HG03442 (cell line): Measurements from ENCODE around the gene PLXDC1.
"Not testable (repeated sequence)": the region's sequence is repeated elsewhere in the genome, so short reads cannot be mapped to it uniquely, and the experiment has no call there.

Source experiments
- ATAC-seq: cut with Tn5 transposase; IDR thresholded peaks from one replicate; pipeline ENCODE4 v1.9.1; 2021; ENCODE audit warnings: mild to moderate bottlenecking, moderate library complexity; ENCODE audit not compliant: unreplicated experiment

The PLXDC1 gene

DNA sequence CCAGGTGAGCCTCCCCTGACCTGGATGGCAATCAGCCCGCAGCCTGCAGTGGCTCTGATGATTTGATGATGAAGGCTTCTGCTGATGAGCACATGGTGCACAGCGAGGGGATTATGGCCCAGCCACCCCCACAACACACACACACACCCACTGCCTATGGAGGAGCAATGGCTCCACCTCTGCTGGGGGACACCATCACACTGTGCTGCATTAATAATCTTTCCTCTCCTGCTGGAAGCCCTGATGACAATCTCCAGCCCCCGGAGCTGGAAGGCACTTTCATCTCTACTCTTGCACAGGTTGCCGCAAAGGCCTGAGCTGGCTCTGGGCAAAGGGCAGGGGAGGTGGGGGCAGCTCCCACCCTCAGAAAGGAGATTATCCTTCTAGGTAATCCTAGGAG is 79.9 kb downstream of the PLXDC1 start:
- no peak for ATAC-seq

DNA sequence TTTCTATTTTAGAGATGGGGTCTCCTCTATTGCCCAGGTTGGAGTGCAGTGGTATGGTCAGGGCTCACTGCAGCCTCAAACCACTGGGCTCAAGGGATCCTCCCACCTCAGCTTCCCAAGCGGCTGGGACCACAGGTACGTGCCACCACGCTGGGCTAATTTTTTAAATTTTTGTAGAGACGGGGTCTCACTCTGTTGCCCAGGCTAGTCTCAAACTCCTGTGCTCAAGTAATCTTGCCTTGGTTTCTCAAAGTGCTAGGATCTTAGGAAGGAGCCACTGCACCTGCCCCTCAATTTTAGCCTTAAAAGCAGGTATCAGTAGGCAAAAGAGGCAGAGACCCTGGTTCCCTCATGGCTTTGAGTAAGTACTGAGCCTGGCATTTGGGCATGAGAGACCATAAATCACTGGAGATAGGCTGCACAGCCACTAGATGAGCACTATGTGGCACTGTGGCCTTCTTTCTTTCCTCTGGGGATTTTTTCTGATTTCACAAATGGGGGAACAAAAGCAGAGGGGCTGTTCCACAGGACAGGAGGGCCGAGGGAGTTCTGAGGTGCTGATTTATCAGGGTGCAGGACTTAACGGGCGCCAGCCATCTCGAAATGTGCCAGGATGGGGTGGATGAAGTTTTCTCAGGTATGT is 82.2 kb downstream of the PLXDC1 start:
- ATAC-seq = no peak

DNA sequence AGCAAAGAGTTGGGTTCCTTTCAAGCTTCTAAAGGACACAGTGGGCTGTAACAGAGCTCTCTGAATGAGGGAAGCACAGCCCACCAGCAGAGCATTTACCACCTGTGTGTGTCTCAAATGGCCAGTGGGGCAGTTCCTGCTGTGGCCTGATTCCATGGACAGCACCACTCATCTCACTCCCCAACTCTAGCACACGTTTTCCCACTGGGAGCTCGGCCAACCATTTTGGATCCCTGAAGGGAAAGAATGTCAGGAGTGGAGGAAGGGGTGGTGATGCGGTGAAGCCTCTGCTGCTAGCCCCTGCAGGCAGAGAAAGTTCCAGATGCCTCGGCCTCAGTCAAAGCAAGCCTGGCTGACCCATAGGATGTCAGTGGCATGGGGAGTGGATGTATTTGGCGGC is 86.6 kb downstream of the PLXDC1 start:
- ATAC-seq = no peak

DNA sequence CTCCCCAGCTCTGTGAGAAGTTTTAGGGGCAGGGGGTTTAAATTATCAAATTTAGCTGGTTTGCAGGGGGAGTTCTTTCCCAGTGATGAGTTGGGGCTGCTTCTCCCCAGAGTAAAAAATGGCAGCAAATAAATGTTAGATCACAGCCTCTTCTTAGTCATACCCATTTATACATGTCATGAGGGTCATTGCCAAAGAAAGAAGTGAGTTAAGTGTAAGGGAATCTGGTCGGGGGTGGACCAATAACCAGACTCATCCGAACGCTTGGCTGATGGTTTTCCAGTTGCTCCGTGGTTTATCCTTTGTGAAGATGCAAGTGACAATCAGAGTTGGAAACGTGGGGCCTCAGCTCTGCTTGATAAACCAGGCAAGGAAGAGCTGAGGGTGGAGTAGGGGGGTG is 87.1 kb downstream of the PLXDC1 start:
- no peak for ATAC-seq

DNA sequence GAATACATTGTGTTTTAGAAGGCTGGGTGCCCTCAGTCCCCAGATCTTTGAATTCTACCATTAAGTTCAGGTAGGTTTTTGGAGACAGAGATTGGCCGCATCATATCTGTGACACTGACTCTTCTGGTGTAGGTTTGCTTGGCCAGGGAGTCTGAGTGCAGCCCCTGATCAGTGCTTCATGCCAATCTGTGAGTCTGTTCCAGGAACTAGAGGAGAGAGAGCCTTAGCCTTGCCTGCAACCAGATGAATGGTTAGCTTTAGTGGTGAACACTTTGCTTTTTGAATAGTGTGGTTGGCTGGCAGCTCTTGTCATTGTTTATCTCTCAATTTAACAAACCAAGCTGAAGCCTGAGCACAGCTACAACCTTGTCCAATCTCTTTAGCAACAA is 87.8 kb downstream of the PLXDC1 start:
- ATAC-seq = no peak

DNA sequence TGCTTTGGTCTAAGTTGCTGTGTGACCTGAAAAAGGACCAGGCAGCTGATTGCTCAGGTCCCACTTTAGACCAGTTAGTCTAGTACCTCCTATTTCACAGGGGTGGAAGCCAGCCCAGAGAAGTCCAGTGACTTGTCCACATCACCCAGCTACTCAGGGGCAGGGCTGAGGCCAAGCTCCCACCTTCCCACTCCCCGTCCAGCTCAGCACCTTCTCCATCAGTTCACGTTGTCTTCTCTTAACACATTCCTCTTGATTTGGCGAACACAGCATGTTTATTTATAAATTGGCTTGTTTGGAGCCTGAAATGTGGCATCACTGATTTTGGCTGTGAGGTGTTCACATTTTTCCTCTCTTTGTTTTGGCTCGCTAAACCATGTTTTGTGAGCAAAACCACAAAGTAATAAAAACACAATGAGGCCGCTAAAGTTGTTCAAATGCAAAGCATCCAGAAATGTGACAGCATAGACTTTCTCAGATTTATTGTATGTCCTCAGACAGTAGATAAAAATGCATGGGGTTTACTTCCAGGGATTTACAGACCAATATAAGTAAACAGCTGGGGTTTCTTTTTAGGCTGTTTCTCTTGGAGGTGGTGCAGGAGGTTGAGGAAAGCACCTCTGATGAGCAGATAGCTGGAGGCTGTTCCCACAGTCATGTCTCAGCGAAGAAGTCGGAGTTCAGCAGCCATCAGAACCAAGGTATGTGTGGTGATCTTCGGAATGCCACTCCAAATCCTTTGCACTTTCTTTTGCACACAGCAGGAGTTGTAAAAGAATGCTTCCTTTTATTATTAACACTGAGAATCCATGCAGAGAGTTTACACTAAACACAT is 88.4 kb downstream of the PLXDC1 start:
- no peak for ATAC-seq

DNA sequence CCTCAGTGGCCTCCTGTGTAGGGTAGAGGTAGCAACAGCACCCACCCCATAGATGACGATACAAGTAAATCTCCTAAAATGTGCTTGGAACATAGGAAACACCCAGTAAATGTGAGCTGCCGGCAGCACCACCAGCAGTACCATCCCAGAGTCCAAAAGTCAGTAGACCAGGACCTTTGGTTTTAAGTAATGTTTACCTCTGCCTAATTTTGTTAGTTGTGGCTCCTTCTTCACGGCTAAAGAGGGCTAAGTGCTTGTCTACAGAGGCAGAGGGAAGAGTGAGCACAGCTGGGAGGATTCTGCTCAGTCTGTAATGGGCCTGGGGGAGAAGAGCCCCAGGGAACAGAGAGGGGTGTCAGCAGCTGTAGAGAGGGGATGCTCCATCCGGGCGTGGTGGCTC is 92.9 kb downstream of the PLXDC1 start:
- no peak for ATAC-seq

DNA sequence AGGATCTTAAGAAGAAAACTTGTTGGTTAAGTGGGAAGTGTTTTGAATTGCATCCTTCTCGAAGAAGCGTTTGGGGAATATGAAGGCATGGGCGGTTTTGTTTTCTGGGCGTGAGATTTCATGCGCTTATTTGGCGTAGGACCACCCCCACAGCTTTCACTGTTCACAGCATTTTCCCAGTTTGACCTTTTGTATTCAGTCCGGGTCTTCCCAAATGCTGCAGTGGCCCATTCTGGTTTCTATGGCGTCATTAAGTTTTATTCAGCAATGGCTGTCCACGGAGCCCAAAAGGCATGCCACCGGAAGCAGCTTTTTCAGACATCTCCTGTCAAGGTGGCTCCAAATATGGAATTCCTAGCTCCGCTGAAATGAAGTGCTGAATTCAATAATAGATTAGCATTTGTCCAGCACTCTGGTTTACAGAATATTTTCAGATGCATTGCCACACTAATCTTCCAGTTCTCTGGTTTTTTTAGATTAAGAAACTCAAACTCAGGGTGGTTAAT is 93.7 kb downstream of the PLXDC1 start:
- ATAC-seq = no peak

DNA sequence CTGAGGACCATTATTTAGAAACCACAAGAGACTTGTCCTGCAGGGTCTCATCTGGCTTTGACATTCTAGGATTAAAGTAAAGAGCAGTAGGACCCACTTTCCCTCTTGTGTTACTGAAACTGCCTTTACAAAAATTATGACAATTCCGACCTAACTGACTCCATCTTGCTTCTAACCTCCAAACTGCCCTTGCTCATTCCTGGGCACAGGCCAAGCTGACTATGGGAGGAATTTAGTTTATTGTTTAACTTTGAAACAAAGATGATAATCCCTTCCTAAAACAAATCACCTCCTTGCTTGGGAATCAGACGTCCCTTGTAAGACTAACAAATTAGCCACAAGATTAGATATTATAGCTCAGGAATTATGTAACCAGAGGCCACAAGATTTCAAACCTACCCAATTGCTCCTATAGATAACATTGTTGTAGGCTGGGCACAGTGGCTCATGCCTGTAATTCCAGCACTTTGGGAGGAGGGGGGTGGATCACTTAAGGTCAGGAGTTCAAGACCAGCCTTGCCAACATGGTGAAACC is 97.3 kb downstream of the PLXDC1 start:
- no peak for ATAC-seq

DNA sequence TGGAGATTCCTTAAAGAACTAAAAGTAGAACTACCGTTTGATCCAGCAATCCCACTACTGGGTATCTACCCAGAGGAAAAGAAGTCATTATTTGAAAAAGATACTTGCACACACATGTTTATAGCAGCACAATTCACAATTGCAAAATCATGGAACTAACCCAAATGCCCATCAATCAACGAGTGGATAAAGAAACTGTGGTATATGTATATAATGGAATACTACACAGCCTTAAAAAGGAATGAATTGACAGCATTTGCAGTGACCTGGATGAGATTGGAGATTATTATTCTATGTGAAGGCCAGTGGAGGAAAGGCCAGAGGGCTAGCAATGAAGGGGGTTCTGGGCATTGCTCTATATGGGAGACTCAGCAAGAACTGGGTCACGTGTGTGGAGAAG is 99.0 kb downstream of the PLXDC1 start:
- not testable (repeated sequence) for ATAC-seq

DNA sequence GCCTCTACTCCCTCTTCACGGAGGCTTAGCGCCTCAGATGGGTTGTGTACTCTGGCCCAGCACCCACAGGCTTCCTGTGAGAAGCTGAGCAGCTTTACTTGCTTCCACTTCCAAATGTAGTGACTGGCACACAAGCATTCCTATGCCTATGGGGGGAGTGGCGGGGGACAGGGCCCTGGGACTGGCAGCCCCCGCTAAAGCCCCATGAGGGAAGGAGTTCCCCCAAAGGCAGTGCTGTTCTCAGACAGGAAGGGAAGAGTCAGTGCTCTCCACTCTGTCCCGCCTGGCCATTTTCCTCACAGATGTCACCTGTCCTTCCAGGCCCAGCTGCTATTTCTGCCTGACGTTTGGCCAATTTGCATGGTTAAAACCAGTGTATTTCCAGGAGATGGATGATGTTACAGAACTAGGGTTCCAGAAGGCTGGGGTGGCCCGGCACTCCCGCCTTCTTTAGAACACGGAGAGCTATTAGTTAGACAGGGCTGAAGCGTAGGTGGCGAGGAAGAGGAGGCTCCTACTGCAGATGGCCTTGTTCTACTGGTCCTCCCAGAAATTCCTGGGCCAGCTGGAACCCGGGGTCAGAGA is 100.3 kb downstream of the PLXDC1 start:
- no peak for ATAC-seq

DNA sequence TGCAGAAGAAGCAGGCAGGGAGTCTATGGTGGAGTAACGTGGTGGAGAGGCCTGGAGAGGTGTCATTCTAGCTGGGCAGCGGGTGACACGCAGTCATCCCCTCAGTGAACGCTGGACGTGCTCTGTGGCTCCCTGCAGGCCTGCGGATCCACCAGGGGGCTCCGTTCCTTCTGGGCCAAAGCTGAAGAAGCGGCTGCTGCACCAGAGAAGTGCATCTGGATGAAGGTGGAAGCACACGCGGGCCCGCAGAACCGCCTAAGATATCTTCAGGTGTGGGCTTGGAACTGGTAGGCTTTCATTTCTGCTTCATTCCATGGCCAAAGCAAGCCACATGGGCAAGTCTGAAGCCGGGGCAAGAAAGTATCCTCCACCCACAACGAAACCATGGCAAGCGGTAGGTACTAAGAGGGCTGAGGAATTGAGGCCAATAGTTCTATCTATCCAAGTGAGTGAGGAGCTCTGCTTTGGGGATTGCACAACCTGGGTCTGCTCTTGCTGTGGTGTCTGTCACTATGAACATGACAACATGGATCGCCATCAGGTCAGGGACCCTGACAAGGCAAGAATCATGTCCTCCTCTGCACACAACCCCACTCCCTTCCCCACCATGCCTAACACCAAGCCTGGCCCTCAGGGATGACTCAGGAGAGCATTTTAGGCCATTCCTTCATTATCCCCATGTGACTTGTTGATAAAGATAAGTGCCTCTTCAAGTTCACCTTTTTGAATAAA is 105.3 kb downstream of the PLXDC1 start:
- ATAC-seq = no peak

DNA sequence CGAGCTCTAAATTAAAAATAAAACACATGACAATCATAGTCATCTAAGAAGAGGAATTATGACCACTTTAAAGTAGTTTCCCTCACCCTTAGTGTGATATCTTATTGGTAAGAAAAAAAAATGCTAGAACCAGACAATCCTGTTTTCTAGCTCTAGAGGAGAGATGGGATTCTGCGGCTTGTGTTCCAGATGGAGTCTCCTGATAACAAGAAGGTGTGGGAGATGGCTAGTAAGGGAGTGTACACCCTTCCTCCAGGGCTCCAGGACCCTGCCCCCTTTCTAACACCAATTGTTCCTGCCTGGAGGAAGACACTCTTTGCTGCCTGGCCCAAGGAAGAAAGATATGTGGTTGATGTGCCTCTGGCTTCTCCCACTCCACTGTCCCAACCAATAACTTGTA is 115.4 kb downstream of the PLXDC1 start:
- no peak for ATAC-seq

DNA sequence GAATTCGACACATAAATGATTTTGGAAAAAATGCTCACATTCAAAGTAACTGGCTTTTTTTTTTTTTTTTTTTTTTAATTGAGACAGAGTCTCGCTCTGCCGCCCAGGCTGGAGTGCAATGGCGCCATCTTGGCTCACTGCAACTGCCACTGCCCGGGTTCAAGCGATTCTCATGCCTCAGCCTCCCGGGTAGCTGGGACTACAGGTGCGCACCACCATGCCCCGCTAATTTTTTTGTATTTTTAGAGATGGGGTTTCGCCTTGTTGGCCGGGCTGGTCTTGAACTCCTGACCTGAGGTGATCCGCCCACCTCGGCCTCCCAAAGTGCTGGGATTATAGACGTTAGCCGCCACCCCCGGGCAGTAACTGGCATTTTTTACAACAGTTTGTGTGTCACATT is 115.9 kb downstream of the PLXDC1 start:
- ATAC-seq = not testable (repeated sequence)

DNA sequence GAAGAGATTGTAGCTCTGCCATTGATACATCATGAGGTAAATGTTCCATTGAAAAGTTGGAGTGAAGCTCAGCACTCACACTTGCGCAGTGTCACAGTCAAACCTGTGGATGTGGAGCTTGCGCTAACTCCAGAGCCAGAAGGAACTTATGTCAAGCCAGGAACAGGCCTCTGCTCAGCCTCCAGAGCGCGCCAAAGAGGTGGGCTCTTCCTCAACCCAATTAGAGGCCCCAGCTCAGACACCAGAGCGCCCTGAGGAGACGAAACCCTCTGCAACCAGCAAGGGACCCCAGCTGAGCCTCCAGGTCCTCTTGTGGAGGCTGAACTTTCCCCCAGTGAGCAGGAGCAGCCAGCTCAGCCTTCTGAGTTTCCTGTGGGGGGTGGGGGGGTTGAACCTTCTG is 122.7 kb downstream of the PLXDC1 start:
- no peak for ATAC-seq

DNA sequence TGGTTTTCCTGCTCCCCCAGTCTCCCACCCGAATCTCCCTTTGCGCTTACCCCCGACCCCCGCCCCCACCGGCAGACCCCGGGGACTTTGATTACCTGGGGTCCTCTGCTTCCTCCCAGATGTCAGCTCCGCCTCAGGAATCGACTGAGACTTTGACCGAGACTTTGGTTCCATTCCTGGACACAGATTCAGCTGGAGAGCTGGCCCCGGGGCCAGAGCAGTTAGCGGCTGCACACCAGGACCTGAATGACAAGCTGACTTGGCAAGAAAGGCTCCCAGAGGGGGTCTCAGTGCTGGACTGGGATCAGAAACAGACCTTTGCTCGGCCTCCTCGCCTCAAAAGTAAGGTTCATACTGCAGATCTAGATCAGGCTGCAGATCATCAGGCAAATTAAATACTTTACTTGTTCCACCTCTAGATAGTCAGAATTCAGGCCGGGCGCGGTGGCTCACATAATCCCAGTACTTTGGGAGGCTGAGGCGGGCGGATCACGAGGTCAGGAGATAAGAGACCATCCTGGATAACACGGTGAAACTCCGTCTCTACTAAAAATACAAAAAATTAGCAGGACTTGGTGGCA is 123.9 kb downstream of the PLXDC1 start:
- ATAC-seq = no peak

DNA sequence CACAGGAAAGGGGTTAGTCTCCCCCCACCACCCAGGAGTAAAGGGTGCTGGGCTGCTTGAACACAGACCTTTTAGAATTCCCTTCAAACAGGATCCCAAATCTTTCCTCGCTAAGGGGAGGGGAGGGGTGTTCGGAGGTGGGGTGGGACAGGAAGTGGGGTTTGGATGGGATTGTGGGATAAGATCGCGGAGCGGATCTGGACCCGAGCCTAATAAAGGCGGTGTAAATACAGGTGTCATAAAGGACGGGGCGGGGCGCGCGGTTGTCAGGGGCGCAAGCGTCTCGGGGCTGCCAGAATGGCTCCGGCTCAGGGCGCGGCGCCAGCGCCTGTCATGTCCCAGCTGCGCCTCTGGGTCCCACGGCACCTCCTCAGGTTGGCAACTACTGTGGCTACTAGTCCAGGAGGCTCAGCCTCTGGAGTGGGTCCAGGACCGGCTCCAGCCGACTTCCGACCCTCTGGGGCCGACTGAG is 124.4 kb downstream of the PLXDC1 start:
- ATAC-seq = no peak

DNA sequence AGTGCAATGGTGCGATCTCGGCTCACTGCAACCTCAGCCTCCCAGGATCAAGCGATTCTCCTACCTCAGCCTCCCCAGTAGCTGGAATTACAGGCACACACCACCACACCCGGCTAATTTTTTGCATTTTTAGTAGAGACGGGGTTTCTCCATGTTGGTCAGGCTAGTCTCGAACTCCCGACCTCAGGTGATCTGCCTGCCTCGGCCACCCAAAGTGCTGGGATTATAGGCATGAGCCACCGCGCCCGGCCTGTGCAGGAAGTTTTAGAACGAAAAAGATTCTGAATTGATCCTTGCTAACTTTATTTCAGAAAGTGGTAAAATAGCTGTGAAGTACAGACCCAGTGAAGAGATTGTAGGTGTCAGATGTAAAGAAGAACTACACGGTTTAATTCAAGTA is 125.1 kb downstream of the PLXDC1 start:
- not testable (repeated sequence) for ATAC-seq

DNA sequence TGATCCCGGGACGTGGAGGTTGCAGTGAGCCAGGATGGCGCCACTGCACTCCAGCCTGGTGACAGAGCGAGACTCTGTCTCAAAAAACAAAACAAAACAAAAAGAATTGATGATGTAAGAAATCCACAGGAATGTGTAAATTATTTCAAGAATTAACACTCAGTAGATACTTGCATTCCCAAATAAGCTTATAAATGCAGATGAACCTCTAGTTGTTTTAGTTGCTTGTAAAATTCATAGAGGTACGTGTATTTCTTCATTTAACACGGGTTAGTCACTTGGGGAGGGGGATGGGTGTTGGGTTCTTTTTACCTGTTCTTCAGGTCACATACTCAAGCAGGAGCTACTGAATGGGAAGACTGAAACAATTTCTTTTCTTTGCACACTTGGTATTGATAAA is 128.5 kb downstream of the PLXDC1 start:
- no peak for ATAC-seq

DNA sequence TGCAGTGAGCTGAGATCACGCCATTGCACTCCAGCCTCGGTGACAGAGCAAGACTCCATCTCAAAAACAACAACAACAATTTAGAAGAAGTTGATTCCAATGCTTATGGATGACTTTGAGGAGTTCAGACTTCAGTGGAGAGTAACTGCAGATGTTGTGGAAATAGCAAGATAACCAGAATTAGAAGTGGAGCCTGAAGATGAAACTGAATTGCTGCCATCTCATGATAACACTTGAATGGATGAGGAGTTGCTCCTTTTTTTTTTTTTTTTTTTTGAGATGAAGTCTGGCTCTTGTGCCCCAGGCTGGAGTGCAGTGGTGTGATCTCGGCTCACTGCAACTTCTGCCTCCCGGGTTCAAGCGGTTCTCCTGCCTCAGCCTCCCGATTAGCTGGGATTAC is 131.4 kb downstream of the PLXDC1 start:
- not testable (repeated sequence) for ATAC-seq
